HepG2 (cell line): ENCODE results near the gene BCDIN3D. TPM values are rescaled to one million over a fixed set of nuclear protein-coding genes. Genes with fewer than 3 reads are reported as not detected.

Source experiments
- ATAC-seq: fragments of 200-7000 bp; cut with Tn5 transposase; 3 replicates; pipeline ENCODE4 v1.9.1; 2020; ENCODE audit warnings: mild to moderate bottlenecking, moderate library complexity
- BruUV-seq: library from RNA; stranded (reverse); fragments of 400-500 nt; replicated peaks from 2 replicates; lab custom pipeline; 2021; lab: Mats Ljungman, UMichigan
- CTCF ChIA-PET: fragments of 300-600 bp; formaldehyde crosslinking; extraction: SDS; loops from one replicate; lab custom pipeline; 2021; ENCODE audit warnings: low total read pairs, inconsistent platforms, low intra/inter-chr PET ratio; lab: Yijun Ruan, JAX
- POLR2A ChIA-PET: fragments of 350-600 bp; sonication (Branson Sonifier 250); formaldehyde crosslinking; loops from one replicate; lab custom pipeline; 2020; ENCODE audit warnings: antibody characterized with exemption, inconsistent platforms; lab: Yijun Ruan, JAX
- DNase-seq: peaks from one replicate; pipeline ENCODE4 v3.0.0-alpha.2; 2015; ENCODE audit warnings: low spot score
- FAIRE-seq: peaks from 3 replicates; lab custom pipeline; 2011; peaks lifted over from hg19 to GRCh38; lab: Jason Lieb, UNC
- H2AFZ ChIP-seq: one replicate; pipeline ENCODE4 v1.6.1; 2011; ENCODE audit warnings: low read length, inconsistent platforms
- H3K27ac ChIP-seq: fragments of 300-600 bp; 3 replicates; pipeline ENCODE4 v1.8.0; 2011; ENCODE audit warnings: mixed run types, mild to moderate bottlenecking, mixed read lengths, low read length, inconsistent platforms; ENCODE audit not compliant: insufficient read depth; ENCODE audit errors: extremely low read length
- H3K27me3 ChIP-seq, 2 experiments: fragments of 200-600 bp in 1 of 2; 2 replicates in 1 of 2; 3 replicates in 1 of 2; pipeline versions ENCODE4 v1.6.0 to v1.8.0; 2011; ENCODE audit warnings: low read length in 2 of 2, mild to moderate bottlenecking in 2 of 2, moderate library complexity in 2 of 2, inconsistent platforms in 1 of 2; ENCODE audit not compliant: insufficient read depth in 2 of 2, control insufficient read depth in 1 of 2
- H3K36me3 ChIP-seq, 2 experiments: fragments of 200-600 bp in 1 of 2; replicated peaks in 1 of 2; 2 replicates in 1 of 2; 3 replicates in 1 of 2; pipeline versions ENCODE4 v1.5.1 to v1.8.0; 2011; ENCODE audit warnings: low read length in 2 of 2, inconsistent platforms in 1 of 2; ENCODE audit not compliant: insufficient read depth in 2 of 2, control insufficient read depth in 1 of 2
- H3K4me1 ChIP-seq: 2 replicates; pipeline ENCODE4 v1.5.1; 2012; ENCODE audit warnings: low read length, inconsistent platforms; ENCODE audit not compliant: insufficient read depth
- H3K4me2 ChIP-seq: 2 replicates; pipeline ENCODE4 v1.6.0; 2011; ENCODE audit warnings: low read depth, low read length, inconsistent platforms
- H3K4me3 ChIP-seq, 3 experiments: fragments of 200-600 bp in 1 of 3; sonication (generic), shearing (Covaris generic) in 1 of 3; replicated peaks in 1 of 3; 2 replicates each; pipeline ENCODE4 v1.5.1; 2011 to 2016; ENCODE audit warnings: low read length in 3 of 3, inconsistent platforms in 2 of 3, low read depth in 2 of 3, mild to moderate bottlenecking in 2 of 3, control low read depth in 1 of 3, mixed read lengths in 1 of 3; ENCODE audit not compliant: insufficient read depth in 1 of 3
- H3K79me2 ChIP-seq: one replicate; pipeline ENCODE4 v1.6.1; 2011; ENCODE audit warnings: low read length, inconsistent platforms; ENCODE audit not compliant: insufficient read depth
- H3K9ac ChIP-seq: 2 replicates; pipeline ENCODE4 v1.6.0; 2011; ENCODE audit warnings: mild to moderate bottlenecking, low read depth, low read length, inconsistent platforms; ENCODE audit not compliant: insufficient read depth
- H3K9me3 ChIP-seq: 2 replicates; pipeline ENCODE4 v1.5.1; 2012; ENCODE audit warnings: mild to moderate bottlenecking, low read length
- H4K20me1 ChIP-seq: 2 replicates; pipeline ENCODE4 v1.6.0; 2011; ENCODE audit warnings: inconsistent platforms, mild to moderate bottlenecking, low read length, moderate library complexity; ENCODE audit not compliant: insufficient read depth
- GATAD1 ChIP-seq: IDR thresholded peaks from 2 replicates; pipeline ENCODE4 v1.6.1; 2016; ENCODE audit warnings: missing genetic modification reagents, missing compliant biosample characterization
- NKX3-1 ChIP-seq: sonication (generic); formaldehyde crosslinking; IDR thresholded peaks from 2 replicates; pipeline ENCODE4 v1.5.0; 2020; ENCODE audit warnings: missing genetic modification reagents
- PCBP1 ChIP-seq: fragments of 200-400 bp; formaldehyde crosslinking; IDR thresholded peaks from 2 replicates; pipeline ENCODE4 v1.6.1; 2017; ENCODE audit warnings: mild to moderate bottlenecking, low read depth, low read length, borderline replicate concordance
- SKIL ChIP-seq: sonication (generic); formaldehyde crosslinking; IDR thresholded peaks from 2 replicates; pipeline ENCODE4 v1.8.0; 2022; ENCODE audit warnings: missing genetic modification reagents, mild to moderate bottlenecking, moderate library complexity, borderline replicate concordance
- SNAI1 ChIP-seq: sonication (generic); formaldehyde crosslinking; IDR thresholded peaks from 2 replicates; pipeline ENCODE4 v1.5.0; 2020; ENCODE audit warnings: mild to moderate bottlenecking, missing genetic modification reagents, borderline replicate concordance
- ZNF362 ChIP-seq: sonication (generic); formaldehyde crosslinking; IDR thresholded peaks from 2 replicates; pipeline ENCODE4 v1.4.0; 2020; ENCODE audit warnings: missing genetic modification reagents, mild to moderate bottlenecking, borderline replicate concordance
- ZNF607 ChIP-seq: sonication (generic); formaldehyde crosslinking; IDR thresholded peaks from 2 replicates; pipeline ENCODE4 v1.5.1; 2020; ENCODE audit warnings: missing genetic modification reagents, mild to moderate bottlenecking, borderline replicate concordance
- WGBS: methylation state at CpG from one replicate; pipeline ENCODE4 v1.1.6; 2017; ENCODE audit warnings: low lambda C conversion rate; 5-methylcytosine and 5-hydroxymethylcytosine counted together
- in situ Hi-C: cut with HindIII; loops from 2 replicates; pipeline ENCODE4 v1.10.0; 2017; ENCODE audit warnings: low pct_unique_long_range_greater_than_20kb; ENCODE audit not compliant: extremely low pct_ligation_motif_present
- intact Hi-C: fragments of 100-400 bp; cut with micrococcal nuclease; formaldehyde crosslinking; loops from one replicate; pipeline ENCODE4 v1.10.0; 2022; ENCODE audit not compliant: unreplicated experiment
- polyA plus RNA-seq, 8 experiments: library from polyadenylated mRNA; depleted of rRNA in 3 of 8; stranded (reverse) in 7 of 8; unstranded in 1 of 8; fragments of >200 nt; fragmentation: Illumina TruSeq in 4 of 8; extraction: Trizol in 4 of 8; gene quantifications; 2 replicates each; pipeline versions ENCODE4 v1.2.1 to v1.2.3, GENCODE V29; 2011 to 2016; ENCODE audit warnings: low read depth in 4 of 8, missing spikeins in 1 of 8, mixed read lengths in 1 of 8; ENCODE audit not compliant: insufficient read depth in 1 of 8
- total RNA-seq, 5 experiments: library from RNA; depleted of rRNA; stranded (reverse); fragments of >200 nt; fragmentation: Illumina TruSeq; extraction: Trizol; gene quantifications; 2 replicates each; pipeline ENCODE4 v1.2.3, GENCODE V29; 2016; ENCODE audit warnings: low read depth in 1 of 5

Gene BCDIN3D
- total and polyA plus RNA-seq, 2 of the 13 experiments (the other 11 are each of a cell fraction or from before 2014, with no cell fraction given): 2.2 to 2.5 TPM

DNA sequence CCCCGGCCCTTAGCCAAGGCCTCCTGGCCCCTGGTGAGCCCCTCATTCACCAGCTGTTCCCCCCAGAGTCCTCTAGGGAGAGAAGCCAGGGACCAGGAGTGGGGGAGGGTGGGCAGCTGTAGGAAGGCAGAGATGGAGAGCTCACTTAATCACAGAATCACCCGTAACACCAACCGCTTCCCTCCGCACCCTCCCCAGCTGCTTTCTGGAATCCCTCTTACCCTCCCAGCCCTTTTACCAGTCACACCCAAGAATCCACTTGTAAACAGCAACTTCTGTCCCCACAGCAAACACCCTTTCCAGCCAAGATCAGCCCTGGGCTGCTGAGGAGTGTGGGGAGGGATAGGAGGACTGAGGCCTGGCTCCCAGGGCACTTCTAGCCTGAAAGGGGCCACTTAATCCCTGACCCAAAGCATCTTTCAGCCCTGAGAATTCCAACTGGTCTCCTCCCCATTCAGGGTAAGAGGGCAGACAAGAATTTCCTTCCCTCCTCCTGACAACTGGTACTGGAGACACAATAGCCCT, 33.5 kb downstream of the BCDIN3D start:
- POLR2A ChIA-PET: no interaction called here
- Histone ChIP-seq H2AFZ (no peak overlapping the region), H3K27me3 (no peaks in the 10 kb centered on the region), H3K4me1 (no peaks in the 10 kb centered on the region), H3K4me3 (no peak overlapping the region), H3K36me3 (peaks cover 5 to 19% of the 10 kb centered on the region in 2 experiments; a peak in 4 of 5 replicates), H3K27ac (no peak overlapping the region), H3K4me2 (no peak overlapping the region), H3K9me3 (no peaks in the 10 kb centered on the region), H3K9ac (no peak overlapping the region), H3K79me2 (no peaks in the 10 kb centered on the region), H4K20me1 (no peaks in the 10 kb centered on the region)
- no TSS peak for BruUV-seq
- intact Hi-C loops (no loop called here), in situ Hi-C loops (no loop called here)
- ATAC-seq (no peak; the same call in 2 of the 3 replicates), FAIRE-seq (no peak), DNase-seq (no peak)
- WGBS: 97% methylated on average over 3 of the region's 4 CpGs
- CTCF ChIA-PET: no interaction called here
- TF ChIP-seq SNAI1 (CRISPR knock-in tag) (no peak), PCBP1 (no peak), ZNF607 (CRISPR knock-in tag) (no peak), SKIL (CRISPR knock-in tag) (no peak), ZNF362 (no peak), GATAD1 (no peak), NKX3-1 (CRISPR knock-in tag) (no peak)
